ENCODE measurements around the gene LRG1. TPM values are rescaled to one million over a fixed set of nuclear protein-coding genes. Genes with fewer than 3 reads are reported as not detected.
"Not testable (repeated sequence)": the region's sequence is repeated elsewhere in the genome, so short reads cannot be mapped to it uniquely, and the experiment has no call there.

The LRG1 gene
- total and polyA plus RNA-seq, 7 donors = 0.36 to 21.0 (median 2.4) TPM; not detected in 1

DNA sequence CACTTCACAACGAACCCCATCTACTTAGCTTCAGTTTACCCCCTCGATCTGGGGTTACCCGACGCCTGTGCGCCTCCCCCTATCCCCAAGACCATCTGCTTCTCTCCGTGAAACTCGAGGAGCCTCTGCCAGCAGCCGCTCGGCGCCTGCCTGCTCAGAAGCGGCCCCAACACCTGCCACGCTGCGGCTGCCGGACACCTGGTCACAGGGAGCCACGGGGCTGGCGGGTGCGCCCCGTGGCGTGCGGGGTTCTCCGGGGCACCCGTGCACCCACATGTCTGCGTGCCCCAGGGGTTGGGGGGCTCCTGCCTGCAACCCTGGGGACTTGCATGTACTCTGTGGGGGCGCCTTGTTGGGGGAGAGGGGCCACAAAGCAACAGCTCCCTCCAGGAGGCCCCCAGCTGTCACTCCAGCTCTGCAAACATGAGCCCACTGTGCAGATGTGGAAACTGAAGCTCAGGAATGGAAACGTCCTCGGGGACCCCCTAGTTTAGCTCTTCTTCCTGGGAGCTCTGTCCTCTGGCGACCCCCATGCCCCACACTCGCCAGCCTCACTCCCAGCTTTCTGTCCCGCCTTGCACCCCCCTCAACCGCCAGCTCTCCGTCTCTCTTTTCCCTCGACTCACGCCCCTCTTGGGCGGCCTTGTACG lies 26.7 kb upstream of the LRG1 start:
- no peaks in the 10 kb centered on the region for H3K27me3 ChIP-seq
- TF ChIP-seq POLR2A (IDR thresholded peaks at IDR 0.05) (no peak), EP300 (IDR thresholded peaks at IDR 0.05) (no peak), POLR2AphosphoS5 (IDR thresholded peaks at IDR 0.05) (no peak)
- TF ChIP-seq, protein P1, sequence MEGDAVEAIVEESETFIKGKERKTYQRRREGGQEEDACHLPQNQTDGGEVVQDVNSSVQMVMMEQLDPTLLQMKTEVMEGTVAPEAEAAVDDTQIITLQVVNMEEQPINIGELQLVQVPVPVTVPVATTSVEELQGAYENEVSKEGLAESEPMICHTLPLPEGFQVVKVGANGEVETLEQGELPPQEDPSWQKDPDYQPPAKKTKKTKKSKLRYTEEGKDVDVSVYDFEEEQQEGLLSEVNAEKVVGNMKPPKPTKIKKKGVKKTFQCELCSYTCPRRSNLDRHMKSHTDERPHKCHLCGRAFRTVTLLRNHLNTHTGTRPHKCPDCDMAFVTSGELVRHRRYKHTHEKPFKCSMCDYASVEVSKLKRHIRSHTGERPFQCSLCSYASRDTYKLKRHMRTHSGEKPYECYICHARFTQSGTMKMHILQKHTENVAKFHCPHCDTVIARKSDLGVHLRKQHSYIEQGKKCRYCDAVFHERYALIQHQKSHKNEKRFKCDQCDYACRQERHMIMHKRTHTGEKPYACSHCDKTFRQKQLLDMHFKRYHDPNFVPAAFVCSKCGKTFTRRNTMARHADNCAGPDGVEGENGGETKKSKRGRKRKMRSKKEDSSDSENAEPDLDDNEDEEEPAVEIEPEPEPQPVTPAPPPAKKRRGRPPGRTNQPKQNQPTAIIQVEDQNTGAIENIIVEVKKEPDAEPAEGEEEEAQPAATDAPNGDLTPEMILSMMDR (IDR thresholded peaks at IDR 0.05) = no peak
- H3K4me1 ChIP-seq = no peaks in the 10 kb centered on the region
- no peaks in the 10 kb centered on the region for H3K36me3 ChIP-seq
- H3K4me3 ChIP-seq = no peak overlapping the region
- H3K9me3 ChIP-seq = no peaks in the 10 kb centered on the region
- DNase-seq = no peak
- 79 to 89% methylated on average over 35 of the region's 35 CpGs for WGBS, 2 donors
- intact Hi-C loops (cut with DNase I) = no loop called here
- no peak overlapping the region for H3K27ac ChIP-seq

DNA sequence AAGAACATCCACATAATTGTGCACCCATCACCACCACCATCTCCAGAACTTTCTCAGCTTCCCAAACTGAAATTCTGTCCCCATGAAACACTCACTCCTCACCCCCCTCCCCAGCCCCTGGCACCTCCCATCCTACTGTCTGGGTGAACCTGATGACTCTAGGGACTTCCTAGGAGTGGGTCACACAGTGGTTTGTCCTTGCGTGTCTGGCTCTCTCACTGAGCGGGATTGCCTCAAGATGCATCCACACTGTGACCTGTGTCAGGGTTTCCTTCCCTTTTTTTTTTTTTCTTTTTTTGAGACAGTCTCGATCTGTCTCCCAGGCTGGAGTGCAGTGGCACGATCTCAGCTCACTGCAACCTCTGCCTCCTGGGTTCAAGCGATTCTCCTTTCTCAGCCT lies 23.7 kb upstream of the LRG1 start:
- H3K4me3 ChIP-seq; H3K9me3 ChIP-seq; H3K4me1 ChIP-seq; intact Hi-C loops (cut with DNase I); H3K36me3 ChIP-seq; H3K27ac ChIP-seq; H3K27me3 ChIP-seq; DNase-seq: not testable (repeated sequence)
- WGBS, 2 donors = 60 to 70% methylated on average over 5 of the region's 5 CpGs

DNA sequence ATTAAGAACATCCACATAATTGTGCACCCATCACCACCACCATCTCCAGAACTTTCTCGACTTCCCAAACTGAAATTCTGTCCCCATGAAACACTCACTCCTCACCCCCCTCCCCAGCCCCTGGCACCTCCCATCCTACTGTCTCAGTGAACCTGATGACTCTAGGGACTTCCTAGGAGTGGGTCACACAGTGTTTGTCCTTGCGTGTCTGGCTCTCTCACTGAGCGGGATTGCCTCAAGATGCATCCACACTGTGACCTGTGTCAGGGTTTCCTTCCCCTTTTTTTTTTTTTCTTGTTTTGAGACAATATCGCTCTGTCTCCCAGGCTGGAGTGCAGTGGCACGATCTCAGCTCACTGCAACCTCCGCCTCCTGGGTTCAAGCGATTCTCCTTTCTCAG lies 22.2 kb upstream of the LRG1 start:
- H3K4me3 ChIP-seq; H3K9me3 ChIP-seq; DNase-seq; H3K27me3 ChIP-seq; H3K4me1 ChIP-seq; H3K36me3 ChIP-seq; H3K27ac ChIP-seq; intact Hi-C loops (cut with DNase I): not testable (repeated sequence)
- 63 to 80% methylated on average over 7 of the region's 7 CpGs for WGBS, 2 donors

DNA sequence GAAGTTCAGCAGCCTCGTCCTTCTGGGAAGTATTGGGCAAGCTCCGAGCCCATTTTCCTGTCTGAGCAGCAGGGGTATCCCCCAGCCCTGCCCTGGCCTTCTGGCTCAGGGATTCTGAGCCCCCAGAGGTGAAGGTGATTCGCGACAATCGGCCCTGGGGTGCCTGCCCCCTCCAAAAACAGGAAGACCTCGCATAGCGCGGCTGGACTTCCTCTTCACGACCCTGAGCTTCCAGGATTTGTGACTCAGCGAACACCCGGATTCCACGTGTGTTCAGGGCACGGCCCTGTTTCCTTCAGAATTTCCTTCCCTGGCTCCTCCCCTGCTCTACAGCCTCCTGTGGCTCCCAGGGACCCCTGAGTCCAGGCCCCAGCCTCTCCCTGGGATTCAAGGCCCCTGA lies 19.7 kb upstream of the LRG1 start, which contains the start of gene SEMA6B:
TSS of gene SEMA6B (minus strand) at position 116 of the 400 bp plus-strand sequence. CDS start 1,227 bp downstream, outside the sequence.
- peaks cover 0 to 7% (median 5%) of the 10 kb centered on the region in 4 donors for H3K4me1 ChIP-seq
- H3K9me3 ChIP-seq = no peaks in the 10 kb centered on the region
- peak in 2 of 4 donors; percentile 17 to 70 for TF ChIP-seq EP300 (IDR thresholded peaks at IDR 0.05)
- peak in 2 of 4 donors; percentile 48 to 73 for TF ChIP-seq POLR2AphosphoS5 (IDR thresholded peaks at IDR 0.05)
- TF ChIP-seq POLR2A (IDR thresholded peaks at IDR 0.05) = no peak
- peak within 1 kb of the TSS in 3 of 4 donors; percentile 45 to 57 (median 50) for H3K27ac ChIP-seq
- WGBS, 2 donors = 54 to 60% methylated on average over 13 of the region's 13 CpGs
- intact Hi-C loops (cut with DNase I) = loop anchor here (5.0 kb wide), 1 partner anchor 78 kb away; the partner anchor contains the start of gene TNFAIP8L1
- H3K36me3 ChIP-seq = no peaks in the 10 kb centered on the region
- H3K27me3 ChIP-seq = no peaks in the 10 kb centered on the region
- no peak for DNase-seq
- peak within 1 kb of the TSS in 3 of 4 donors; percentile 14 to 35 (median 21) for H3K4me3 ChIP-seq

DNA sequence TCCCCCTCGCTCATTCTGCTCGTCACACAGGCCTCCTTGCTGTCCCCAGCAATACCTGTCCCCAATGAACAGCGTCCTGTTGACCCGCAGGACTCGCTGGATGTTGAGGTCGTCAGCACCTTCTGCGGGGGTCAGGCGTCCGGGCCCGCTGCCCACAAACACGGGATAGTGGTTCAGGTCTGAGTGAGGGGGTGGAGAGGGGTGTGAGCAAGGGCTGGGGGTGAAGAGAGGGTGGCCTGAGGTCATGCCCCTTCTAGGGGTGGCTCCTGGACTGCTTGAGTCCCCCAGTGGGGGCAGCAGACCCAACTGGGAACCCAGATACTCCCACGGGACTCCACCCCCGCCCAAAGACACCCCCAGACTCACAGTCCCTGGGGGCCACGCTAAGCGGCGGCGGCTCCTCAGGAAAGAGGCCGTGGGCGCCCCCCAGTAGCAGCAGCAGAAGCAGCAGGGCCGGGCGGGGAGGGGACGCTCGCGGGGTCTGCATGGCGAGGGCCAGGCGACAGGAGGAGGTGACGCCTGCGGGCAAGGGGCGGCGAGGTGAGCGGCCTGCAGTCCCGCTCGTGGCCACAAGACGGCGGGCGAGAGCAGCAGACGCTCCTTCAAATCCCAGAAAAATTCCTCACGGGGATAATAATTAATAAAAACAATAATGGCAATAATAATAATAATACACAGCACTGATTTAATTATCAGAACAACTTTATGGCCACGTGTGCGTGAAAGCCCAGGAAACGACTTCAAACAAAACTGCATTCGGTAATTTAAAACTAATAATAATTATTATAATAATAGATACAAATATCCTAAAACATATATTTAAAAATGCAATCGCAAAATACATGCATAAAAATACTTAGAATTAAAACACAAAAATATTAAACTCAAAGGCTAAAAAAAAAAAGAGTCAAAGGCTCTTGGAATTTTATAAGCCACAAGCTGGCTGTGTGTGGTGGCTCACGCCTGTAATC lies 18.4 kb upstream of the LRG1 start:
- no peak for TF ChIP-seq EP300 (IDR thresholded peaks at IDR 0.05)
- TF ChIP-seq, protein P1 (IDR thresholded peaks at IDR 0.05) = peak; percentile 91 to 99 (median 96)
- Histone ChIP-seq H3K27me3 (no peaks in the 10 kb centered on the region), H3K27ac (peak overlapping the region in 2 of 4 donors; percentile 45 to 57), H3K36me3 (no peaks in the 10 kb centered on the region), H3K9me3 (no peaks in the 10 kb centered on the region), H3K4me1 (peaks cover 0 to 7% (median 5%) of the 10 kb centered on the region in 4 donors), H3K4me3 (peak overlapping the region; percentile 2 to 35 (median 18))
- intact Hi-C loops (cut with DNase I) = loop anchor here (5.0 kb wide), 1 partner anchor 79 kb away; the partner anchor contains the start of gene TNFAIP8L1
- WGBS, 2 donors = 26 to 32% methylated on average over 44 of the region's 44 CpGs
- no peak for DNase-seq
